HG02970 (cell line): ENCODE results near the gene CPLX3.

Experiments used
- ATAC-seq: cut with Tn5 transposase; IDR thresholded peaks from one replicate; pipeline ENCODE4 v1.9.1; 2021; ENCODE audit warnings: mild to moderate bottlenecking, moderate library complexity, moderate number of reproducible peaks; ENCODE audit not compliant: unreplicated experiment, low FRiP score

The CPLX3 gene

DNA sequence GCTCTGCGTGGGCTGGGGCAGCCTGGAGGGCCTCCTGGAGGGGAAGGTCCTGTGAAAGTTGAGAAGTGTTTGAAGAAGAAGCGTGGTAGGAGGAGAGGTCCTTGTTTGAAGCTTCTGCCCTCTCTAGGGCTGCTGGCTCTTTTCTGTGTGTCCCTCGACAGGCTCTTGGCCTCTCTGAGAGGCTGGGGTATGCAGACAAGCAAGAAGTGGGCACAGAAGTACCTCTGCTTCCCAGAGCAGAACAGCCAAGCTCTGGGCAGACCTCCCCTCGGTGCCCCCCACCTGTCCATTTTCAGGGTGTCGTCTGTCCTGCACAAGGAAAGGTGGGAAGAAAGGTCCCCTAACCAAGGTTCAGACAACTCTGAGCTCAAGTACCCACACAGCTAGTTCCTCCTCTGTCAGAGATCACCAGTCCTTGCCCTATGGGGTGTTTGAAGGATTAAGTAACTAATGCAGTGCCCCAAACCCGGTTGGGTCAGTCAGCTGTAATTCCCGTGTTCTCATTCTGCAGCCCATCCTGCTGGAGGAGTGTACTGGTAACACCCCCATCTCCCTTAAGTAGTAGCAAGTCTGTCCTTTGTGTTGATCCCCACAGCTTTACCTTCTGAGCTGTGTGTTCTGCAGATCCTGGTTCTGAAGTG lies 38.3 kb upstream of the CPLX3 start:
- ATAC-seq, result no peak

DNA sequence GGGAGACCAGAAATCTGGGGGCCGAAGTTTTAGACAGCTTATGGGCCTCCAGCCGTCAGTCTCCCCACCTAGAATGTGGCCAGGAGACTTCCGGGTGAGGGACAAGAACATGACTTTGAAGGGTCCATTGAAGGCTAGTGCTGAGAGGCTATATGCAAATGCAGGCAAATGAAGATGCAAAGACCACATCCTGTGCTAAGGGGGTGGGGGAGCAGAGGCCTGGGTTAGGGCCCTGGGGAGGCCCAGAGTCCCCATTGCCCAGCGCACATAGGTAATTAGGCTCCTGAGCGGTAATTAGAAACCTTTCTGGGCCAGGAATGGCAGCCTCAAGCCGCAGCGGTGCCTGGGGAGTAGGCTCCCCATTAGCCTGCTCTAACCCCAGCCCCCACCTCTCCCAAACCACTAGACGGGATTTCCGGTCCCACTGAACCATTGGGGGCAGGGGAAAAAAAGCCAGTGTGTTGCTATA lies 37.7 kb upstream of the CPLX3 start:
- ATAC-seq, result no peak

DNA sequence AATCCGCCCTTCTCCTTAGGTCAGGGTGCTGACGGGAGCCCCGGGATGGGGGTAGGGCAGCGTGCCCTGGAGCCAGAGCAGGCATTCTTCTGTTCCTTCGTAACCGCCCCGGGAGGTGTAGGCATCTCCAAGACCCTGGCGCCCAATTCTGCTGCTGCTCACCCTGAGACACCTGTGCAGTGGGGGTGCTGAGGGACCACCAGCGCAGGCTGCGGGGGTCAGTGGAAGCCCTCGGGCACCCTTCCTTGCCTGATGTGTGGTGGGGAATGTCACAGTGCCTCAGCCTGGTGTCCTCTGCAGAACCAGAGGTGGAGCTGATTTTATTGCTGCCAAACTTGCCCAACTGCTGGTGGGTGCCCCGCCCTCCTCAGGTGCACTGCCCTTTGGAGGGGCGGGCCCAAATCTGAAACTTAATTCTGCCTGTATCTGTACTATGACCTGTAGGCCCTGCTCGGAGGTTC lies 37.2 kb upstream of the CPLX3 start:
- ATAC-seq, result no peak

DNA sequence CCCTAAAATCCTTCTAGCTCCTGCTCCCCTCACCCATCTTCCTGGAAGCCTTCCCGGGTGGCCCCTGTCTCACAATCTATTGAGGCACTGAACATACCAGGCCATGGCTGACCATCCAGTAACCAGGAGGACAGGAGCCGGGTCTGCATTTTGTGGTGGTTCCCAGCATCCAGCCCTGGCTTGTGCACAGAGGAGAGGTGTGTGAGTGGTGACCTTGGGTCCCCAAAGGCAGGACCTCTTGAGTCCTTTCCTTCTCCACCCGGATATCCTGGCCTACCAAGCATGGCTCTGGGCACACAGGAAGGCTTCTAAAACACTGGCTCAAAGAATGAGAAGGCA lies 36.7 kb upstream of the CPLX3 start:
- ATAC-seq, result no peak

DNA sequence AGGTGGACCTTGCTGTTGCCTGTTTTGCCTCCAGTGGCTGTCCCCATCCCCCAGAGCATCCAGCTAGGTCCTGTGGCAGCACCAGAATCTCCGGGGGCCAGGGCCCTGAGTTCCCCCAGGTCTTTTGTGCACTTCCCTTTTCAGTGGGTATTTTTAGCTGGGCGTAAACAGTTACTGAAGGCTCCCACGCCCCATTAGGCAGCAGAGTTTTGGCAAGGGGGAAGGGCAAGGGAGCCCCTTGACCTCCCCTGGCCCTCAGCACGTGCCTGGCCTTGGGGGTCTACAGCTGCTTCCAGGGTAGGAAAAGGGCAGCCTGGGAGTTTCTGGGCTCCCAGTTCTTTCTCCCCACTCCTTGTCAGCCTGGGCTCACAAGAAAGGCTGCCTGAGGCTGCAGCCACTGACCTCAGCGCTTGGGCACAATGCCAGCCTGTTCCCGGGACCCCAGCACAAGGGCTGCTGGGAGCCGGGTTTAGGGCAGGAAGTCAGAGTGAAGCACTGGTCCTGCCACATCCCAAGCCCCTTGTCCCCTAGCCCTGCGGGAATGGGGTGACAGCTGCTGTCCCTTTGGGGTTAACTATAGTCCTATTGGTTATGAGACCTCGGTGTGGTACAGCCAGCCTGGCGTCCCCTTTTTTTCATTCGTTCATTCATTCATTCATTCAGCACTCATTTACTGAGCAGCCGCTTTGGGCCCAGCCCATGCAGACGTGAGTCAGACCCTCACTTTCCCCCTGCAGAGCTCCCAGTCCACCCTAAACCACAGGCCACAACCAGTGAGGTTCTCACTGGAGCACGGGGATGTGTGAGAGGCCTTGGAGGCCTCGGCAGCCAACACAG lies 36.1 kb upstream of the CPLX3 start:
- ATAC-seq, result no peak

DNA sequence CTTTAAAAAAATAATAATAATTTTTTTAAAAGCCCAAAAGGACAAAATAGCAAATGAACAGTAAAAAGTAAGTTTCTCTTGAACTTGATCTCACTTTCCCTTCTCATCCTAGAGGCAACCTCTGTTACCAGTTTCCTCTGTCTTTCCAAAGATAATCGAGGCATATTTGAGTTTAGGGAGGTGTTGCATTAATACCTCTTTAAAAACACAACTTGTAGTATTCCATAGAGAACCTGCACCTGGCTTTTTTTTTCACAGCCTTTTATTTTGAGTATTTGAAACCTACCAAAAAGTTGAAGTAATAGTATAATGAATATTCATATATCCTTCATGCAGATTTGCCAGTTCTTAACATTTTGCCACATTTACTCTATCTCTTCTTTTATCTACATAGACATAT lies 35.4 kb upstream of the CPLX3 start:
- ATAC-seq, result no peak

DNA sequence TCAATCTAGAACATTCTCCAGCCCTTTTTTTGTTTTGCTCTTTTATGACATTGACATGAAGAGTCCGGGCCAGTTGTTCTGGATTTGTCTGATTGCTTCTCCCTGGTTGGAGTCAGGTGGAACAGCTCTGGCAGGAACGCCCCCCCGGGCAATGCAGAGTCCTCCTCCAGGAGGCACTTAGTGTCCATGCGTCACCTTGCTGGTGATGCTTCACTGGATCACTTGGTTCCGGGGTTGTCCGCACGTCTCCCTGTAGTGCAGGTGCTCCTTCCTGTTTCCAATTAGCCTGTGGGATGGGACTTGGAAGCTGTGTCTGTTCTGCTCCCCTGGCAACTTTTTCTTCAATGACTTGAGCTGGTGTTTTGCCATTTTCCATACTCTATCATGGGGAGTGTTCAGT lies 34.8 kb upstream of the CPLX3 start:
- no peak for ATAC-seq

DNA sequence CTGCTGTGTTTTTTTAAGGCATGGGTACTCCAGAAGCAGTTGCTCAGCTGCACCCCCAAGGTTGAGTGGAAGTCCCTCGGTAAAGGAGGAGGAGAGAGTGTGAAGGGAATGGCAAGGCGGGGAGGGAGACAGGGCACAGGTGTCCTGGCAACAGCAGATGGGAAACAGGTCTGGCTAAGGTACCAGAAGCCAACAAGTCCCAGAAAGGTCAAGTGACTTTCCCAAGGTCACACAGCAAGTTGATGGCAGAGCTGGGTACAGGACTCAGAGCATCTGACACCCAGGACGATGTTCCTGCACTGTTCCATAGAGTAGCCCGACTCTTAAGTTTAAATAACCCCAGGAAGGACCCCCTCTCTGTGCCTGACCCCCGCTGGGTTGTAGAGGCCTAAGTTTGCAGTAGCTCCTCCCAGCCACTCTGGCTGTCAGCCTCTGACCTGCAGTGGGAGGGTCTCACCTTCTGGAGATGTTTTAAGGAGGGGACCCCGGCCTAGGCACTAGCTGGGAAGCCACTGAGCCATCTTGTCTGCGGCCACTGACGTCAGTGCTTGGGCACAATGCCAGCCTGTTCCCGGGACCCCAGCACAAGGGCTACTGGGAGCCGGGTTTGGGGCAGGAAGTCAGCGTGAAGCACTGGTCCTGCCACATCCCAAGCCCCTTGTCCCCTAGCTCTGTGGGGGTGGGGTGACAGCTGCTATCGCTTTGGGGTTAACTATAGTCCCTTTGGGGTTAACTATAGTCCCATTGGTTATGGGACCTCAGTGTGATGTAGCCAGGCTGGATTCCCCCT lies 34.0 kb upstream of the CPLX3 start:
- ATAC-seq, result no peak

DNA sequence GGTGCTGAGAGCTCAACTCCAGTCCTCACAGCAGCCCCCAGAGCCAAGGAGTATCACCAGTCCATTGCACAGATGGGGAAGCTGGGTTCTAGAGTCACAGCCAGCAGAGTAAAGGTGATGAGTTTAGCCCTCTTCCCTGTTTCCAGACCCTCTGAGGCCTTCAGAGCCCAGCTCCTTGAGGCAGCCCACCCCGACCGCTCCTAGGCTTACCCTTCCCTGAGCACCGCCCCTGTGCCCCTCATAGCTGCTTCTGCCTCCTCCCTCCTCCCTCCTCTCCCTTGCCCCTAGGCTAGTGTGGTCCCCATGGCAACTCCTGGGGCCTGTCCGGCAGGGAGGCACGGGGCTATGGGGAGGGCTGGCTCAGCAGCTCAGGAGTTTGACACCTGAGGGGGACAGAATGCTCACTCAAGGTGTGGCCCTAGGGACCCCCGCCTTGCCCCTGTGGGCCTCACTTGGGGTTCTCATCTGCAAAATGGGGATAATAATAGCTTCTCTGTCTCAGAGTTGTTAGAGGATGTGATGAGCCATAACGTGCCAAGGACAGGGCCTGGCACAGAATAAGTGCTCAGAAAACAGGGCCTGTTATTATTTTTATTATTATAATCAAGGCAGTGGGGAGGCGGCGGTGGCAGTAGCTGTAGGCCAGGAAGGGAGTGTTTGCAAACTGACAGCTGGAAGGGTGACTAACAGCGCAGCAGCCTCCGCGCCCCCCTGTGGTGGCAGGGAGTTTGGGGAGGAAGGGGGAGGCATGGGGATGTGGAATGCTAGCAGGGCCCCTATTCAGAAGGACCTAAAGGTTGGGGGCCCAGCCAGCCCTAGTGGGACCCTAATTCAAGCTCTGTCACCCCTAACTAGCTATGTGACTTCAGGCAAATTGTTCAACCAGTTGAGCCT lies 33.0 kb upstream of the CPLX3 start:
- ATAC-seq, result no peak

DNA sequence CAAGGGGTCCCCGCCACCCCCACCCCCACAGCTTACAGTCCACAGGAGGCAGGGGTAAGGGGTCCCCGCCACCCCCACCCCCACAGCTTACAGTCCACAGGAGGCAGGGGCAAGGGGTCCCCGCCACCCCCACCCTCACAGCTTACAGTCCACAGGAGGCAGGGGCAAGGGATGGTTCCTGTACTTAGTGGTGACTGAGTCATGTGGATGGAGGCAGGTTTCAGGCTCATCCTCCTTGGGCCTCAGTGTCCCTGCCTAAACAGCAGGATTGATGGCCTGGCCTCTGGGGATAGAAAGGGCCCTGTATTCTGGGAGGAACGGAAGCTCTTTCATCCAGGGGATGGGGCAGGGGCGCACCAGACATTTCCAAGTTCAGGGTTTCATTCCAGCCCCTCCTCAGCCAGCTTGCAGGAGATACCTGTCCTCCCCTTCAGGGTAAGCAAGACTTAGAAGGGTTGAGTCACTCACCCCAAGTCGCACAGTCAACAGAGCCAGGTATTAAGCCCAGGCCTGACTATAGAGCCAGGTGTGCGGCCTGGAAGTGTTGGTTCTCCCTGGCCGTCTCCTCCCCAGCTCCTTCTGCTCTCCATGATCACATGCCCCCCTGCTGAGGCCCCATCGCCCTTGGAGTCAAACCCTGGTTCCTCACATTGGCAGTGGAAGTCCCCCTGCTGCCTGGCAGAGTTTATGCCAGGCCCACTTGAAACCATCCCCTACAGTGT lies 32.0 kb upstream of the CPLX3 start:
- no peak for ATAC-seq

DNA sequence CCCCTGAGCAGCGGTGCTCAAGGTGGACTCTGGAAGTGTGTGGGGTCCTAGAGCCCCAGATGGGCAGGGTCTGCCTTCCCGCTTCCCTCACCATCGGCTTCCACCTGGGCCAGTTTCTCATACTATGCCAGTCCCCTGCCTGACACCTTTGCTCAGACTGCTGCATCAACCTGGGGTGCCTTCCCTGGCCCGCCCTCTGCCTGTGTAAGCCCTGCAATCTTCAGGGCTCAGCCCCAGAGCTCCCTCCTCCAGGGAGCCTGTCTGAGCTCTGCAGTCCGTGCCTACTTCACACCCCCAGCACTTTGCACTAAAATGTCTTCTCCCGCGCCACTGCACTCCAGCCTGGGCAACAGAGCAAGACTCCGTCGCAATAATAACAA lies 31.5 kb upstream of the CPLX3 start:
- no peak for ATAC-seq

DNA sequence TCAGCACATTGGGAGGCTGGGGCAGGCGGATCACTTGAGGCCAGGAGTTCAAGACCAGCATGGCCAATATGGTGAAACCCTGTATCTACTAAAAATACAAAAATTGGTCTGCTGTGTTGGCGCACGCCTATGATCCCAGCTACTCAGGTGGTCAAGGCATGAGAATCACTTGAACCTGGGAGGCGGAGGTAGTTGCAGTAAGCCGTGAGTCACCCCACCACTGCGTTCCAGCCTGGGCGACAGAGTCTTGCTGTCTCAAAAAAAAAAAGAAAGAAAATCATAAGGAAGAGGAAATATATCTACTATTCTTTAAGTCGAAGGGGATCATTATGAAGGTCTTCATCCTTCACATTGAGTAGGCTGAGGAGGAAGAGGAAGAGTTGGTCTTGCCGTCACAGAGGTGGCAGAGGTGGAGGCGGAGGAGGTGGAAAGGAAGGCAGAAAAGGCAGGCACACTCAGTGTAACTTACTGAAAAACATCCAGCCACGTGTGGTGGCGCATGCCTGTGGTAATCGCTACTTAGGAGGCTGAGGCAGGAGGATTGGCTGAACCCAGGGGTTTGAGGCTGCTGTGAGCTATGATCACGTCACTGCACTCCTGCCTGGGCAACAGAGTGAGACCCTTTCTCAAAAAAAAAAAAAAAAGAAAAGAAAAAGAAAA lies 30.3 kb upstream of the CPLX3 start:
- ATAC-seq, result no peak

DNA sequence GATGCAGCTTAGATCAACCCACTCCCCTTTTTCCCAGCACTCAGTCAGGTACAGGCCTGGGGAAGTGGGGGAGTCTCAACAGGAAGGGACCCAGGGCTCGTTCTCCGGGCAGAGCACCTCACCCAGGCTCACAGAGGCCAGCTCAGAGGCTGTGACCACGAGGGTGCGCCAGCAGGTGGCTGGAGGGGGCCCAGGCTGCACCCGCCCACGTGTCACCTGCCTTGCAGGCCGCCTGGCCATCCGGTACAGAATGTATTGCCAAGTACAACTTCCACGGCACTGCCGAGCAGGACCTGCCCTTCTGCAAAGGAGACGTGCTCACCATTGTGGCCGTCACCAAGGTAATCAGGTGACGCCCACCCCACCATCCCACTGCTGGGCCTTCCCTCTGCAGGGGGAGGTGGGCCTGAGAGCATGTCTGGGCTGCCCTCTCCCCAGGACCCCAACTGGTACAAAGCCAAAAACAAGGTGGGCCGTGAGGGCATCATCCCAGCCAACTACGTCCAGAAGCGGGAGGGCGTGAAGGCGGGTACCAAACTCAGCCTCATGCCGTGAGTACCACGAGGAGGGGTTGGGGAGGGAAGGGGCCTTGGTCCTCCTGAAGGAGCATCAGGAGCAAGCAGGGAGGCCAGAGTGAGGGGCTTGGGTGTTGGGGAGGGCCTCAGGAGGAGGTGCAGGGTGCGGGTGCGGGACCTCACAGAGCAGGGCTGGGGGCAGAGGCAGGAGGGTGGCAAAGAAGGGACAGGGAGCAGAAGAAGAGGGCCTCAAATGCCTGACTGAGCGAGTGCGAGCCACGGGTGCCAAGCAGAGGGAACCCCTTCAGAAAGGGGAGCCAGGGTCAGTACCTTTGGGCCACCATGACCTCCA lies 27.8 kb upstream of the CPLX3 start:
- ATAC-seq, result no peak

DNA sequence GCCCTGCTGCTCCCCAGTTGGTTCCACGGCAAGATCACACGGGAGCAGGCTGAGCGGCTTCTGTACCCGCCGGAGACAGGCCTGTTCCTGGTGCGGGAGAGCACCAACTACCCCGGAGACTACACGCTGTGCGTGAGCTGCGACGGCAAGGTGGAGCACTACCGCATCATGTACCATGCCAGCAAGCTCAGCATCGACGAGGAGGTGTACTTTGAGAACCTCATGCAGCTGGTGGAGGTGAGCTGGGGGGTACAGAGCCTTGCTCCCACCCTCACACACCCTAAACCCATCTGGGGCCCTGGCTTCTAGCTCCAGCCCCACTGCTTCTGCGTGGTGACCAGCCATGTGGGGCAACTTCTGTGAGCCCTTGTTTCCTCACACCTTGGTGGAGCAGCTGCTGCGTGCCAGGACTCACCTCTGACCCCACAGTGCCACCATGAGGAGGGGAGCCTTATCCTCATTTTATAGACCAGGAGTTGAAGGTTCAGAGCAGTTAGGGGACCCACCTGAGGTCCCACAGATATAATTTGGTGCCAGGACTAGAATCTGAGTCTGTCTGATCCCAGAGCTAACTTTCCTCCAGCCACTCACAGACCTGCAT lies 27.1 kb upstream of the CPLX3 start:
- ATAC-seq, result no peak

DNA sequence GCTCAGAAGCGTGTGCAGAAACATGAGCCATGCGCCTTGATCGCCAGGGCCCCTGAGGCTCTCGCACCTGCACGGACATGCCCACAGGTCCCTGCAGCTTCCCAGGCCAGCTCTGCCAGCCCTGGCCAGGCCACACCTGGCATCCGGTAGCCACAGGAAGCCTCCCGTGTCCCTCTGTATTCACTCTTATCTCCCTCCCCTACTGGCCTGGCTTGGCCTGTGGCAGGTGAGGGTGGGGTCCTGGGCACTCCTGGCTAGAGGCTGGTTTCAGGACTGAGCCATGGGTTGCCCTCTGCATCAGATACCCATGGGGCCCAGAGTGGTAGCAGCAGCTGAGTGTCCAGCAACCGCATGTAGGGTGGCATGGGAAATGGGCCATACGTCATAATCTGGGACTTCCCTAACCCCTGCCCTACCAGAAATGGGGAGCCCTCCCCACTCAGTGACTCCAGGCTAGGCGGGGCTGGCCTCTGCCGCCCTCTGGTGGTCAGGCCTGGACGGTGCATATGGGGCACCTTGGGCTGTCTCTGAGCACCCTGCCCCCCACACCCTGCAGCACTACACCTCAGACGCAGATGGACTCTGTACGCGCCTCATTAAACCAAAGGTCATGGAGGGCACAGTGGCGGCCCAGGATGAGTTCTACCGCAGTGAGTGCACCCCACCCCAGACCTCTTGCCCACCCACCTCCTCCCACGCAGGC lies 26.4 kb upstream of the CPLX3 start:
- ATAC-seq, result peak; percentile 65

DNA sequence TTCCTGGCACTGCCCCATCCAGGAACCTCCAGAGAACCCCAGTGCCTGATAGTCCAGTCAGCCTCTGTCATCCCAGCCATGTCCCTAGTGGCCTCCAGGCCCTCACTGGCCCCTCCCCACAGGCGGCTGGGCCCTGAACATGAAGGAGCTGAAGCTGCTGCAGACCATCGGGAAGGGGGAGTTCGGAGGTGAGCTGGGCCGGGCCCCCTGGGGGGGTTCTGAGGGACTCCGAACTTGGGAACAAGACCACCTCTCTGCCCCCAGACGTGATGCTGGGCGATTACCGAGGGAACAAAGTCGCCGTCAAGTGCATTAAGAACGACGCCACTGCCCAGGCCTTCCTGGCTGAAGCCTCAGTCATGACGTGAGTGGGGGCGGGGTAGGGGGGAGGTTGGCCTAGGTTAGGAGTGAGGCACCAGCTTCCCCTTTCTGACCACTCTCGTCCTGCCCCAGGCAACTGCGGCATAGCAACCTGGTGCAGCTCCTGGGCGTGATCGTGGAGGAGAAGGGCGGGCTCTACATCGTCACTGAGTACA lies 25.8 kb upstream of the CPLX3 start:
- ATAC-seq, result no peak
